Endothelial cell of umbilical vein (primary cell): Measurements from ENCODE around the gene HIVEP3. TPM values are rescaled to one million over a fixed set of nuclear protein-coding genes. Genes with fewer than 3 reads are reported as not detected.

Source experiments
- BruUV-seq: library from RNA; stranded (reverse); fragments of 400-500 nt; replicated peaks from 2 replicates; lab custom pipeline; 2021; lab: Mats Ljungman, UMichigan
- CTCF ChIA-PET: fragments of 300-600, 350-600 bp; sonication (Branson Sonifier 250); formaldehyde crosslinking; loops from one replicate; lab custom pipeline; 2021; ENCODE audit warnings: antibody characterized with exemption, inconsistent platforms; lab: Charles Lee
- POLR2A ChIA-PET: fragments of 300-600, 350-600 bp; sonication (Branson Sonifier 250); formaldehyde crosslinking; loops from one replicate; lab custom pipeline; 2021; ENCODE audit warnings: antibody characterized with exemption, inconsistent platforms; lab: Charles Lee
- DNase-seq: peaks from one replicate; pipeline ENCODE4 v3.0.0-alpha.2; 2011; ENCODE audit warnings: low read depth, low spot score
- FAIRE-seq: peaks from 2 replicates; lab custom pipeline; 2011; peaks lifted over from hg19 to GRCh38; lab: Jason Lieb, UNC
- H2AFZ ChIP-seq: 2 replicates; pipeline ENCODE4 v1.6.0; 2012; ENCODE audit warnings: low read depth, low read length, control low read depth, inconsistent platforms
- H3K27ac ChIP-seq: 2 replicates; pipeline ENCODE4 v1.5.1; 2011; ENCODE audit warnings: low read depth, mild to moderate bottlenecking, control low read depth, low read length, moderate library complexity; ENCODE audit not compliant: insufficient read depth
- H3K27me3 ChIP-seq, 2 experiments: 2 replicates each; pipeline versions ENCODE4 v1.6.0 to v1.6.1; 2011; ENCODE audit warnings: low read length in 2 of 2, mixed read lengths in 1 of 2; ENCODE audit not compliant: control insufficient read depth in 2 of 2, insufficient read depth in 2 of 2
- H3K36me3 ChIP-seq, 2 experiments: 2 replicates in 1 of 2; 3 replicates in 1 of 2; pipeline ENCODE4 v1.5.1; 2011; ENCODE audit warnings: low read length in 2 of 2, mild to moderate bottlenecking in 1 of 2, moderate library complexity in 1 of 2; ENCODE audit not compliant: control insufficient read depth in 2 of 2, insufficient read depth in 2 of 2; ENCODE audit errors: extremely low read depth in 1 of 2
- H3K4me1 ChIP-seq: 3 replicates; pipeline ENCODE4 v1.5.1; 2011; ENCODE audit warnings: mild to moderate bottlenecking, low read length; ENCODE audit not compliant: control insufficient read depth, insufficient read depth; ENCODE audit errors: extremely low read depth
- H3K4me2 ChIP-seq: 2 replicates; pipeline ENCODE4 v1.6.1; 2011; ENCODE audit warnings: low read length, control low read depth, mixed read lengths; ENCODE audit not compliant: insufficient read depth
- H3K4me3 ChIP-seq, 3 experiments: fragments of 200-600 bp in 1 of 3; sonication (generic), shearing (Covaris generic) in 1 of 3; replicated peaks in 1 of 3; 2 replicates each; pipeline ENCODE4 v1.5.1; 2011 to 2016; ENCODE audit warnings: control low read depth in 3 of 3, low read length in 3 of 3, mild to moderate bottlenecking in 2 of 3, inconsistent platforms in 1 of 3, low read depth in 1 of 3, moderate library complexity in 1 of 3; ENCODE audit not compliant: insufficient read depth in 1 of 3
- H3K79me2 ChIP-seq: 2 replicates; pipeline ENCODE4 v1.6.0; 2012; ENCODE audit warnings: low read length, inconsistent platforms; ENCODE audit not compliant: control insufficient read depth, insufficient read depth
- H3K9ac ChIP-seq: replicated peaks from 2 replicates; pipeline ENCODE3; 2011; ENCODE audit warnings: low read length, control low read depth; ENCODE audit not compliant: insufficient read depth; ENCODE audit errors: extremely low read depth
- H3K9me1 ChIP-seq: replicated peaks from 3 replicates; pipeline ENCODE4 v1.6.0; 2011; ENCODE audit warnings: mild to moderate bottlenecking, low read length; ENCODE audit not compliant: control insufficient read depth, insufficient read depth; ENCODE audit errors: extremely low read depth
- H3K9me3 ChIP-seq: replicated peaks from 2 replicates; pipeline ENCODE4 v1.5.1; 2012; ENCODE audit warnings: low read length, inconsistent platforms; ENCODE audit not compliant: control insufficient read depth, insufficient read depth
- H4K20me1 ChIP-seq: replicated peaks from 2 replicates; pipeline ENCODE3; 2011; ENCODE audit warnings: mild to moderate bottlenecking, low read length; ENCODE audit not compliant: control insufficient read depth, insufficient read depth; ENCODE audit errors: extremely low read depth
- CTCF ChIP-seq, 2 donors: IDR thresholded peaks; 1 replicate in 1 of 2; 2 replicates in 1 of 2; pipeline ENCODE4 v1.5.1; 2011; ENCODE audit warnings: low read length in 2 of 2, mild to moderate bottlenecking in 2 of 2, moderate library complexity in 2 of 2, control low read depth in 1 of 2, inconsistent platforms in 1 of 2, low read depth in 1 of 2; ENCODE audit not compliant: insufficient read depth in 1 of 2; ENCODE audit errors: extremely low read depth in 1 of 2
- EZH2 ChIP-seq: IDR thresholded peaks from 2 replicates; pipeline ENCODE4 v1.6.1; 2012; ENCODE audit warnings: borderline replicate concordance, low read depth, mild to moderate bottlenecking, moderate library complexity, low read length, inconsistent platforms; ENCODE audit not compliant: severe bottlenecking
- FOS ChIP-seq: IDR thresholded peaks from 2 replicates; pipeline ENCODE4 v1.6.1; 2011; ENCODE audit warnings: mild to moderate bottlenecking, low read length, moderate library complexity, borderline replicate concordance; ENCODE audit not compliant: insufficient read depth
- GATA2 ChIP-seq: IDR thresholded peaks from 2 replicates; pipeline ENCODE4 v1.7.0; 2011; ENCODE audit warnings: low read depth, mild to moderate bottlenecking, moderate library complexity, mixed read lengths, low read length; ENCODE audit not compliant: insufficient read length, insufficient read depth
- JUN ChIP-seq: IDR thresholded peaks from 2 replicates; pipeline ENCODE4 v1.6.1; 2011; ENCODE audit warnings: borderline replicate concordance, low read depth; ENCODE audit not compliant: insufficient read length, insufficient read depth
- MYC ChIP-seq: IDR thresholded peaks from one replicate; pipeline ENCODE4 v1.6.1; 2011; ENCODE audit warnings: mild to moderate bottlenecking, low read depth, low read length
- POLR2A ChIP-seq: IDR thresholded peaks from 2 replicates; pipeline ENCODE4 v1.6.1; 2012; ENCODE audit warnings: low read depth, mild to moderate bottlenecking, control low read depth, low read length
- POLR2AphosphoS5 ChIP-seq: IDR thresholded peaks from 2 replicates; pipeline ENCODE4 v1.6.1; 2012; ENCODE audit warnings: low read depth, mild to moderate bottlenecking, control low read depth, low read length, moderate library complexity; ENCODE audit not compliant: insufficient read depth
- dilution Hi-C: fragments of 300-500 bp; cut with MboI; formaldehyde crosslinking; loops from one replicate; pipeline ENCODE4 v1.15.0; 2019; ENCODE audit warnings: low sequenced_read_pairs; ENCODE audit not compliant: extremely low pct_ligation_motif_present
- intact Hi-C: fragments of 100-400 bp; cut with micrococcal nuclease; formaldehyde crosslinking; loops from one replicate; pipeline ENCODE4 v1.10.0; 2022
- polyA plus RNA-seq, 4 experiments: library from polyadenylated mRNA; depleted of rRNA in 3 of 4; stranded (reverse) in 3 of 4; unstranded in 1 of 4; fragments of >200 nt; gene quantifications; 2 replicates each; pipeline versions ENCODE4 v1.2.1 to v1.2.3, GENCODE V29; 2011 to 2012; ENCODE audit warnings: missing spikeins in 1 of 4
- total RNA-seq: library from RNA; stranded (reverse); gene quantifications from 2 replicates; pipeline ENCODE4 v1.2.3, GENCODE V29; 2021
- TF ChIP-seq, protein P1 (sequence below): IDR thresholded peaks from 2 replicates; pipeline ENCODE4 v1.6.1; 2011; ENCODE audit not compliant: insufficient read depth, insufficient read length

HIVEP3 gene
- total and polyA plus RNA-seq, 2 donors (not counting 3 experiments of a cell fraction or from before 2014, with no cell fraction given), result 3.4 to 4.0 TPM

DNA sequence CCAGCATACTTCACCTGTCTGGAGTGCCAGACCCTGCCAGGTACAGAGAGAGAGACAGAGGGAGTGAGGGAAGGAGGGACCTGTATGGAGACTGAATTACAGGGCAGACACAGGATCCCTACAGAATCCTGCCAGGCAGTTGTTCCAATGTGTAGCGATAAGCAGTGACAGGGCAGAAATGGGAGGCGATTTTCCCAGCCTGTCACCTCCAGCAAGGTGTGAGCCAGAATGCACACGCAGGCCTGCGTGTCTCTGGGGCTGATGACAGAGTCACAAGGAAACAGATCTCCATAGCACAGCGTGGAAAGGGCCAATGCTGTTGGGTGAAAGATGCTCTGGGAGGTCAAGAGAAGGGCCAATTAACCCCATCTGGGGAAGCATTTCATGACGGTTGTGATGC lies 111.3 kb downstream of the HIVEP3 start:
- Histone ChIP-seq H3K27me3 (no peaks in the 10 kb centered on the region), H3K4me2 (no peak overlapping the region)

More for the DNA sequence above, 111.3 kb downstream of the HIVEP3 start:
- no peaks in the 10 kb centered on the region for H3K36me3 ChIP-seq
- H3K79me2 ChIP-seq, result no peaks in the 10 kb centered on the region
- H2AFZ ChIP-seq, result no peak overlapping the region
- no peak overlapping the region for H3K4me3 ChIP-seq
- no peak overlapping the region for H3K27ac ChIP-seq
- H3K9ac ChIP-seq, result no peak overlapping the region
- no TSS peak for BruUV-seq
- FAIRE-seq (no peak), DNase-seq (no peak)
- H3K9me1 ChIP-seq, result no peaks in the 10 kb centered on the region
- CTCF ChIA-PET, result no interaction called here
- peaks cover 10% of the 10 kb centered on the region for H3K4me1 ChIP-seq
- H4K20me1 ChIP-seq, result no peaks in the 10 kb centered on the region
- intact Hi-C loops, result no loop called here
- dilution Hi-C loops, result no loop called here
- H3K9me3 ChIP-seq, result no peaks in the 10 kb centered on the region
- POLR2A ChIA-PET, result no interaction called here
- TF ChIP-seq POLR2A (no peak), EZH2 (no peak), POLR2AphosphoS5 (no peak), FOS (no peak), GATA2 (no peak), CTCF (IDR thresholded peaks at IDR 0.05; ENCODE audit: extremely low read depth in 1 of 2, insufficient read depth in 1 of 2, low read depth in 1 of 2, low read length in 2 of 2) (no peak), MYC (no peak), JUN (no peak)
- TF ChIP-seq, protein P1, sequence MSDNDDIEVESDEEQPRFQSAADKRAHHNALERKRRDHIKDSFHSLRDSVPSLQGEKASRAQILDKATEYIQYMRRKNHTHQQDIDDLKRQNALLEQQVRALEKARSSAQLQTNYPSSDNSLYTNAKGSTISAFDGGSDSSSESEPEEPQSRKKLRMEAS, result no peak
